Gastroesophageal sphincter (tissue), 2 donors: ENCODE results near the gene FBXO17.

Experiments
- EP300 ChIP-seq: sonication (generic); formaldehyde crosslinking; IDR thresholded peaks from one replicate; pipeline ENCODE4 v1.6.1; 2017; ENCODE audit warnings: antibody characterized with exemption, mild to moderate bottlenecking
- POLR2AphosphoS5 ChIP-seq: sonication (generic); formaldehyde crosslinking; IDR thresholded peaks from one replicate; pipeline ENCODE4 v1.6.1; 2017; ENCODE audit warnings: antibody characterized with exemption

GRCh38 chr19:38893341-38893771 lies 82.2 kb downstream of the FBXO17 start:
- TF ChIP-seq POLR2AphosphoS5 = no peak
- no peak for TF ChIP-seq EP300
